ENCODE data around the gene RTN3. TPM values are rescaled to one million over a fixed set of nuclear protein-coding genes. Genes with fewer than 3 reads are reported as not detected.

RTN3 gene
- total RNA-seq, 1 experiment from 2014 or later, result 173 TPM

DNA sequence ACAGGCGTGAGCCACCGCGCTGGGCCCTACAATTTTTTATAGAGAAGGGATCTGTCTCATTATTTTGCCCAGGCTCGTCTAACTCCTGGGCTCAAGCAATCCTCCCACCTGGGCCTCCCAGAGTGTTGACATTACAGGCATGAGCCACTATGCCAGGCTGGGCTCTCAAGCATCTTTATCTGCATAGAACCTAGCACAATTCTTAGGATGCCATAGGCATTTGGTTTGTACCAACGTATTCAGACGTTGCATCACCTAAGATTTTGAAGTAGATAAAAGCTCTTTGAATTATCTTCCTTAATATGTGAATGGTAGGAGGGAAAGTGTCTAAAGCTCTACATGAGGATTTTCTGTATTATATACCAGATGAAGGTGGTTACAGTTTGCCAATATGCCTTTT, 30.5 kb downstream of the RTN3 start:
- H3K27me3 Mint-ChIP-seq (ENCODE audit: low read depth), result no peaks in the 10 kb centered on the region
- no peak overlapping the region for H2BK15ac ChIP-seq (ENCODE audit: low read depth, low read length)
- no peak overlapping the region for H4K8ac ChIP-seq (replicated peaks; ENCODE audit: insufficient read length, low read depth, low read length)
- no peak overlapping the region for H4K5ac ChIP-seq (ENCODE audit: insufficient read length, low read depth, low read length)
- DNase-seq, result no peak
- H3T11ph ChIP-seq (ENCODE audit: low read length), result no peak overlapping the region
- H2BK20ac ChIP-seq (ENCODE audit: low read depth, low read length, poor library complexity, severe bottlenecking), result no peak overlapping the region
- no CpG with 5 or more reads among the region's 6 CpGs for WGBS (ENCODE audit: extremely low coverage, insufficient read length, low lambda C conversion rate)
- H2BK120ac ChIP-seq (ENCODE audit: low read depth, low read length, poor library complexity, severe bottlenecking), result no peak overlapping the region
- H2AFZ ChIP-seq (ENCODE audit: low read length), result no peak overlapping the region
- no peak overlapping the region for H3K27ac ChIP-seq (ENCODE audit: insufficient read length, low read depth, low read length)
- H3K4ac ChIP-seq (ENCODE audit: low read depth, low read length), result no peak overlapping the region
- H3K4me3 Mint-ChIP-seq, result no peak overlapping the region
- no peak overlapping the region for H3K4me2 ChIP-seq (ENCODE audit: insufficient read depth, insufficient read length, low read length)
- H3K23me2 ChIP-seq (ENCODE audit: insufficient read length, low read depth, low read length, poor library complexity, severe bottlenecking), result no peaks in the 10 kb centered on the region
- peaks cover 0 to 4% (median 2%) of the 10 kb centered on the region in 3 experiments; a peak in 3 of 7 replicates for H3K36me3 Mint-ChIP-seq (ENCODE audit: insufficient read depth in 1 of 3, low read depth in 3 of 3)
- no peak overlapping the region for H3K56ac ChIP-seq (ENCODE audit: insufficient read length, low read depth, low read length)
- no peak overlapping the region for H2AK5ac ChIP-seq (ENCODE audit: insufficient read length, low read length)
- no peak overlapping the region for H2BK12ac ChIP-seq (ENCODE audit: insufficient read length, low read depth, low read length)
- no peaks in the 10 kb centered on the region for H3K27me3 ChIP-seq (ENCODE audit: insufficient read depth, low read length)
- peaks cover 6% of the 10 kb centered on the region for H3K79me1 ChIP-seq (ENCODE audit: insufficient read depth, low read depth, low read length, poor library complexity, severe bottlenecking)
- no peaks in the 10 kb centered on the region for H3K9me3 ChIP-seq (ENCODE audit: control insufficient read depth, low read depth, low read length)
- H3K18ac ChIP-seq (ENCODE audit: insufficient read length, low read depth, low read length), result no peak overlapping the region
- no peak for TF ChIP-seq CTCF (conservative IDR thresholded peaks at IDR 0.05)
- H2BK5ac ChIP-seq (ENCODE audit: insufficient read length, low read length), result no peak overlapping the region
- no peaks in the 10 kb centered on the region for H3K9me3 Mint-ChIP-seq
- no peak overlapping the region for H4K91ac ChIP-seq (ENCODE audit: insufficient read length, low read depth, low read length)
- H4K20me1 ChIP-seq (ENCODE audit: control insufficient read depth, insufficient read depth, insufficient read length), result no peaks in the 10 kb centered on the region
- no peak overlapping the region for H3K9ac ChIP-seq (ENCODE audit: extremely low read depth, insufficient read length, low read length)
- H3K23ac ChIP-seq (ENCODE audit: insufficient read length, low read depth, low read length), result no peak overlapping the region
- H3K79me2 ChIP-seq (ENCODE audit: insufficient read depth, low read length), result peaks cover 3% of the 10 kb centered on the region; the same call in 1 of the 2 replicates
- H3K14ac ChIP-seq (ENCODE audit: insufficient read depth, low read length), result no peak overlapping the region
- H3K4me1 ChIP-seq (ENCODE audit: insufficient read depth, low read length), result no peaks in the 10 kb centered on the region
- H3K4me1 Mint-ChIP-seq, result peaks cover 7 to 13% of the 10 kb centered on the region in 2 experiments; a peak in 3 of 4 replicates
- peak overlapping the region in 1 of 3 experiments; percentile 59; a peak in 4 of 7 replicates for H3K27ac Mint-ChIP-seq
